MM.1S (cell line): ENCODE data around the gene WDR54.

Experiments
- EZH2 ChIP-seq: fragments of 300-600 bp; sonication (generic); optimal IDR thresholded peaks from 2 replicates; pipeline ENCODE3; 2017; ENCODE audit warnings: low read depth, mild to moderate bottlenecking, antibody characterized with exemption, low read length, mixed read lengths
- EZH2phosphoT487 ChIP-seq: fragments of 300-600 bp; sonication (generic); IDR thresholded peaks from 2 replicates; pipeline ENCODE4 v1.6.1; 2018; ENCODE audit warnings: antibody characterized with exemption, low read length
- TF ChIP-seq, protein P1 (sequence below): fragments of 300-600 bp; sonication (generic); IDR thresholded peaks from 2 replicates; pipeline ENCODE4 v1.5.1; 2016; ENCODE audit warnings: antibody characterized with exemption, low read length, mixed read lengths

- TF ChIP-seq, protein P1, sequence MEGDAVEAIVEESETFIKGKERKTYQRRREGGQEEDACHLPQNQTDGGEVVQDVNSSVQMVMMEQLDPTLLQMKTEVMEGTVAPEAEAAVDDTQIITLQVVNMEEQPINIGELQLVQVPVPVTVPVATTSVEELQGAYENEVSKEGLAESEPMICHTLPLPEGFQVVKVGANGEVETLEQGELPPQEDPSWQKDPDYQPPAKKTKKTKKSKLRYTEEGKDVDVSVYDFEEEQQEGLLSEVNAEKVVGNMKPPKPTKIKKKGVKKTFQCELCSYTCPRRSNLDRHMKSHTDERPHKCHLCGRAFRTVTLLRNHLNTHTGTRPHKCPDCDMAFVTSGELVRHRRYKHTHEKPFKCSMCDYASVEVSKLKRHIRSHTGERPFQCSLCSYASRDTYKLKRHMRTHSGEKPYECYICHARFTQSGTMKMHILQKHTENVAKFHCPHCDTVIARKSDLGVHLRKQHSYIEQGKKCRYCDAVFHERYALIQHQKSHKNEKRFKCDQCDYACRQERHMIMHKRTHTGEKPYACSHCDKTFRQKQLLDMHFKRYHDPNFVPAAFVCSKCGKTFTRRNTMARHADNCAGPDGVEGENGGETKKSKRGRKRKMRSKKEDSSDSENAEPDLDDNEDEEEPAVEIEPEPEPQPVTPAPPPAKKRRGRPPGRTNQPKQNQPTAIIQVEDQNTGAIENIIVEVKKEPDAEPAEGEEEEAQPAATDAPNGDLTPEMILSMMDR = no peak
- TF ChIP-seq EZH2 (no peak), EZH2phosphoT487 (no peak)
Measured at GRCh38 chr2:74373221-74373676, 48.3 kb upstream of the WDR54 start.
